HepG2 (cell line): ENCODE measurements around the gene AKTIP. TPM values are rescaled to one million over a fixed set of nuclear protein-coding genes. Genes with fewer than 3 reads are reported as not detected.

Experiments
- CREM ChIP-seq, 2 experiments: sonication (generic) in 1 of 2; formaldehyde crosslinking in 1 of 2; IDR thresholded peaks; 2 replicates each; pipeline versions ENCODE4 v1.4.0 to v1.6.1; 2016 to 2020; ENCODE audit warnings: antibody characterized with exemption in 1 of 2, mild to moderate bottlenecking in 1 of 2, missing genetic modification reagents in 1 of 2
- FOXP1 ChIP-seq, 2 experiments: fragments of 450-650 bp in 1 of 2; IDR thresholded peaks; 2 replicates each; pipeline ENCODE4 v1.6.1; 2017 to 2018; ENCODE audit warnings: antibody characterized with exemption in 1 of 2
- HIC2 ChIP-seq: sonication (generic); formaldehyde crosslinking; IDR thresholded peaks from 2 replicates; pipeline ENCODE4 v1.9.0; 2022; ENCODE audit warnings: low read depth, missing genetic modification reagents
- HMGXB4 ChIP-seq, 2 experiments: sonication (generic) in 1 of 2; formaldehyde crosslinking in 1 of 2; IDR thresholded peaks; 2 replicates each; pipeline versions ENCODE4 v1.4.0 to v1.6.1; 2018 to 2020; ENCODE audit warnings: missing genetic modification reagents in 2 of 2, borderline replicate concordance in 1 of 2, low read depth in 1 of 2, mild to moderate bottlenecking in 1 of 2, missing biosample characterization in 1 of 2
- JARID2 ChIP-seq: sonication (generic); formaldehyde crosslinking; IDR thresholded peaks from 2 replicates; pipeline ENCODE4 v1.8.1; 2023; ENCODE audit warnings: missing genetic modification reagents, inconsistent platforms; ENCODE audit not compliant: insufficient replicate concordance
- KLF6 ChIP-seq: IDR thresholded peaks from 2 replicates; pipeline ENCODE4 v1.8.0; 2016; ENCODE audit warnings: missing biosample characterization, missing genetic modification reagents
- MEIS2 ChIP-seq: sonication (generic); formaldehyde crosslinking; IDR thresholded peaks from 2 replicates; pipeline ENCODE4 v1.9.0; 2021; ENCODE audit warnings: mild to moderate bottlenecking, missing genetic modification reagents
- ONECUT2 ChIP-seq: sonication (generic); formaldehyde crosslinking; IDR thresholded peaks from 2 replicates; pipeline ENCODE4 v1.4.0; 2020; ENCODE audit warnings: missing genetic modification reagents
- PITX1 ChIP-seq: sonication (generic); formaldehyde crosslinking; IDR thresholded peaks from 2 replicates; pipeline ENCODE4 v1.5.1; 2020; ENCODE audit warnings: mild to moderate bottlenecking, missing genetic modification reagents
- SOX13 ChIP-seq, 3 experiments: fragments of 450-650 bp in 1 of 3; sonication (generic) in 1 of 3; formaldehyde crosslinking in 1 of 3; IDR thresholded peaks in 2 of 3; conservative IDR thresholded peaks in 1 of 3; 2 replicates each; pipeline versions ENCODE4 v1.5.0 to v1.6.1; 2016 to 2020; ENCODE audit warnings: antibody characterized with exemption in 1 of 3, mild to moderate bottlenecking in 1 of 3, missing compliant biosample characterization in 1 of 3, missing genetic modification reagents in 1 of 3, moderate library complexity in 1 of 3
- ZBTB38 ChIP-seq: sonication (generic); formaldehyde crosslinking; IDR thresholded peaks from 2 replicates; pipeline ENCODE4 v1.5.1; 2020; ENCODE audit warnings: mild to moderate bottlenecking, missing genetic modification reagents
- ZKSCAN8 ChIP-seq: IDR thresholded peaks from 2 replicates; pipeline ENCODE4 v1.6.1; 2016; ENCODE audit warnings: borderline replicate concordance, missing genetic modification reagents, missing compliant biosample characterization
- ZNF10 ChIP-seq: sonication (generic); formaldehyde crosslinking; IDR thresholded peaks from 2 replicates; pipeline ENCODE4 v1.4.0; 2020; ENCODE audit warnings: mild to moderate bottlenecking, low read depth, missing genetic modification reagents, borderline replicate concordance
- ZNF20 ChIP-seq: sonication (generic); formaldehyde crosslinking; IDR thresholded peaks from 2 replicates; pipeline ENCODE4 v1.4.0; 2020; ENCODE audit warnings: mild to moderate bottlenecking, moderate library complexity, missing genetic modification reagents
- ZNF33B ChIP-seq: sonication (generic); formaldehyde crosslinking; IDR thresholded peaks from 2 replicates; pipeline ENCODE4 v1.5.1; 2020; ENCODE audit warnings: mild to moderate bottlenecking, missing genetic modification reagents
- ZNF550 ChIP-seq: sonication (generic); formaldehyde crosslinking; IDR thresholded peaks from 2 replicates; pipeline ENCODE4 v1.4.0; 2020; ENCODE audit warnings: mild to moderate bottlenecking, missing genetic modification reagents, borderline replicate concordance
- ZNF570 ChIP-seq: sonication (generic); formaldehyde crosslinking; IDR thresholded peaks from 2 replicates; pipeline ENCODE4 v1.4.0; 2020; ENCODE audit warnings: mild to moderate bottlenecking, missing genetic modification reagents, borderline replicate concordance
- ZSCAN21 ChIP-seq: sonication (generic); formaldehyde crosslinking; IDR thresholded peaks from 2 replicates; pipeline ENCODE4 v1.8.0; 2022; ENCODE audit warnings: mild to moderate bottlenecking, missing genetic modification reagents, moderate library complexity, borderline replicate concordance
- polyA plus RNA-seq, 8 experiments: library from polyadenylated mRNA; depleted of rRNA in 3 of 8; stranded (reverse) in 7 of 8; unstranded in 1 of 8; fragments of >200 nt; fragmentation: Illumina TruSeq in 4 of 8; extraction: Trizol in 4 of 8; gene quantifications; 2 replicates each; pipeline versions ENCODE4 v1.2.1 to v1.2.3, GENCODE V29; 2011 to 2016; ENCODE audit warnings: low read depth in 4 of 8, missing spikeins in 1 of 8, mixed read lengths in 1 of 8; ENCODE audit not compliant: insufficient read depth in 1 of 8
- total RNA-seq, 5 experiments: library from RNA; depleted of rRNA; stranded (reverse); fragments of >200 nt; fragmentation: Illumina TruSeq; extraction: Trizol; gene quantifications; 2 replicates each; pipeline ENCODE4 v1.2.3, GENCODE V29; 2016; ENCODE audit warnings: low read depth in 1 of 5
- TF ChIP-seq, protein P1 (sequence below): sonication (generic); formaldehyde crosslinking; IDR thresholded peaks from 2 replicates; pipeline ENCODE4 v1.5.1; 2020; ENCODE audit warnings: mild to moderate bottlenecking, missing genetic modification reagents, borderline replicate concordance

AKTIP gene
- total and polyA plus RNA-seq, 2 of the 13 experiments (the other 11 are each of a cell fraction or from before 2014, with no cell fraction given): 28.8 to 49.0 TPM

DNA sequence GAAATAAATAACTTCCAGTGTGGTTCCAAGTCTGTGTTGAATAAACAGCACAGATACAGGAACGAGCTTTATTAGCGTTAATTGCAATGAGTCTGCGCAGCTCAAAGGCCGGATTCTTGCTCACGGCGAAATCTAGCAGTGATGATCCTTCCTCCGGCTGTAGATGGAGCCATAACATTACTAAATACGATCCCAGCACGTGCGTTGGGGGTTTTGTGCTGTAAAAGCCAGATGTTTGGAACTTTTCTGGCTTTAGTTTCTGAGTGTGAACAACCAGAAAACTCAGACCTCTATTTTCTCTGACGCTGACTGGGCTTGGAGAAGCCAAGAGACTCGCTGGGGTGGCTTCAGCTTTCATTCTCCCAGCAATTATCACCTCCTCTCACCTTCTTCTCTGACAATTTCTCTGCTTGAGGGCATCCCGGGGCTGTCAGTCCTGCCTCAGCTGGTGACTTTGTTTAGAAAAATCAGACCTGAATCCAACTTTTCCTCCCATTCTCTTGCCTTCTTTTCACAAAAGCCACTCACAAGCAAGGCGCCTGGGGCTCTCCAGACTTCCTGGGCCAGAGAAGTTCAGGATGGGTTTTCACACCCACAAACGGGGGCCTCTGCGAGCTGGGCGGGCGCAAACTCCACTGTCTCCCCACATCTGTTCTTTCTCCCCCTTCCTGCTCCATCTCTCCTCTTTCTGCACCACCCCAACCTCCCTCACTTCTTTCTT lies 47.1 kb upstream of the AKTIP start (continued):
- TF ChIP-seq SOX13 (IDR thresholded peaks at IDR 0.05): no peak
- TF ChIP-seq SOX13 (CRISPR knock-in tag; conservative IDR thresholded peaks at IDR 0.05 in 1 of 2, IDR thresholded peaks at IDR 0.05 in 1 of 2): no peak
- TF ChIP-seq KLF6: peak; percentile 73
- no peak for TF ChIP-seq ZBTB38 (CRISPR knock-in tag)
- no peak for TF ChIP-seq ZNF570 (CRISPR knock-in tag)
- TF ChIP-seq FOXP1 (IDR thresholded peaks at IDR 0.05): no peak
- no peak for TF ChIP-seq FOXP1 (CRISPR knock-in tag; IDR thresholded peaks at IDR 0.05)
- no peak for TF ChIP-seq MEIS2 (CRISPR knock-in tag)
- TF ChIP-seq ZSCAN21 (CRISPR knock-in tag): no peak
- no peak for TF ChIP-seq ZNF20 (CRISPR knock-in tag)
- TF ChIP-seq ZKSCAN8 (CRISPR knock-in tag): no peak
- TF ChIP-seq, protein P1, sequence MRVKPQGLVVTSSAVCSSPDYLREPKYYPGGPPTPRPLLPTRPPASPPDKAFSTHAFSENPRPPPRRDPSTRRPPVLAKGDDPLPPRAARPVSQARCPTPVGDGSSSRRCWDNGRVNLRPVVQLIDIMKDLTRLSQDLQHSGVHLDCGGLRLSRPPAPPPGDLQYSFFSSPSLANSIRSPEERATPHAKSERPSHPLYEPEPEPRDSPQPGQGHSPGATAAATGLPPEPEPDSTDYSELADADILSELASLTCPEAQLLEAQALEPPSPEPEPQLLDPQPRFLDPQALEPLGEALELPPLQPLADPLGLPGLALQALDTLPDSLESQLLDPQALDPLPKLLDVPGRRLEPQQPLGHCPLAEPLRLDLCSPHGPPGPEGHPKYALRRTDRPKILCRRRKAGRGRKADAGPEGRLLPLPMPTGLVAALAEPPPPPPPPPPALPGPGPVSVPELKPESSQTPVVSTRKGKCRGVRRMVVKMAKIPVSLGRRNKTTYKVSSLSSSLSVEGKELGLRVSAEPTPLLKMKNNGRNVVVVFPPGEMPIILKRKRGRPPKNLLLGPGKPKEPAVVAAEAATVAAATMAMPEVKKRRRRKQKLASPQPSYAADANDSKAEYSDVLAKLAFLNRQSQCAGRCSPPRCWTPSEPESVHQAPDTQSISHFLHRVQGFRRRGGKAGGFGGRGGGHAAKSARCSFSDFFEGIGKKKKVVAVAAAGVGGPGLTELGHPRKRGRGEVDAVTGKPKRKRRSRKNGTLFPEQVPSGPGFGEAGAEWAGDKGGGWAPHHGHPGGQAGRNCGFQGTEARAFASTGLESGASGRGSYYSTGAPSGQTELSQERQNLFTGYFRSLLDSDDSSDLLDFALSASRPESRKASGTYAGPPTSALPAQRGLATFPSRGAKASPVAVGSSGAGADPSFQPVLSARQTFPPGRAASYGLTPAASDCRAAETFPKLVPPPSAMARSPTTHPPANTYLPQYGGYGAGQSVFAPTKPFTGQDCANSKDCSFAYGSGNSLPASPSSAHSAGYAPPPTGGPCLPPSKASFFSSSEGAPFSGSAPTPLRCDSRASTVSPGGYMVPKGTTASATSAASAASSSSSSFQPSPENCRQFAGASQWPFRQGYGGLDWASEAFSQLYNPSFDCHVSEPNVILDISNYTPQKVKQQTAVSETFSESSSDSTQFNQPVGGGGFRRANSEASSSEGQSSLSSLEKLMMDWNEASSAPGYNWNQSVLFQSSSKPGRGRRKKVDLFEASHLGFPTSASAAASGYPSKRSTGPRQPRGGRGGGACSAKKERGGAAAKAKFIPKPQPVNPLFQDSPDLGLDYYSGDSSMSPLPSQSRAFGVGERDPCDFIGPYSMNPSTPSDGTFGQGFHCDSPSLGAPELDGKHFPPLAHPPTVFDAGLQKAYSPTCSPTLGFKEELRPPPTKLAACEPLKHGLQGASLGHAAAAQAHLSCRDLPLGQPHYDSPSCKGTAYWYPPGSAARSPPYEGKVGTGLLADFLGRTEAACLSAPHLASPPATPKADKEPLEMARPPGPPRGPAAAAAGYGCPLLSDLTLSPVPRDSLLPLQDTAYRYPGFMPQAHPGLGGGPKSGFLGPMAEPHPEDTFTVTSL: no peak
- 0 out of 2 replicates have a peak, but pooled peaks have one; percentile 81 for TF ChIP-seq ZNF33B (CRISPR knock-in tag)
- peak; percentile 34; the same call in 1 of the 2 replicates for TF ChIP-seq PITX1 (CRISPR knock-in tag)
- TF ChIP-seq HIC2 (CRISPR knock-in tag): no peak
- TF ChIP-seq ONECUT2 (CRISPR knock-in tag): no peak
- TF ChIP-seq CREM (IDR thresholded peaks at IDR 0.05): no peak
- no peak for TF ChIP-seq CREM (CRISPR knock-in tag; IDR thresholded peaks at IDR 0.05)
- no peak for TF ChIP-seq ZNF550
- peak; percentile 46 to 53; a peak in 1 of 4 replicates for TF ChIP-seq HMGXB4 (CRISPR knock-in tag; IDR thresholded peaks at IDR 0.05; ENCODE audit: borderline replicate concordance in 1 of 2, low read depth in 1 of 2)
- no peak for TF ChIP-seq JARID2
- no peak for TF ChIP-seq ZNF10
